GM12878 (cell line): ENCODE results near the gene GRXCR1. TPM values are rescaled to one million over a fixed set of nuclear protein-coding genes. Genes with fewer than 3 reads are reported as not detected.

Source experiments
- ATAC-seq: fragments of 200-7000 bp; cut with Tn5 transposase; 3 replicates; pipeline ENCODE4 v1.9.1; 2020; ENCODE audit warnings: mild to moderate bottlenecking, moderate library complexity
- BruUV-seq: library from RNA; stranded (reverse); fragments of 400-500 nt; replicated peaks from 2 replicates; lab custom pipeline; 2021; lab: Mats Ljungman, UMichigan
- CTCF ChIA-PET: fragments of 300-600 bp; sonication (Branson Sonifier 250); formaldehyde crosslinking; extraction: SDS; loops from one replicate; lab custom pipeline; 2021; ENCODE audit warnings: inconsistent platforms; lab: Yijun Ruan, JAX
- POLR2A ChIA-PET: fragments of 350-600 bp; formaldehyde crosslinking; extraction: SDS; loops from one replicate; lab custom pipeline; 2021; ENCODE audit warnings: inconsistent platforms; lab: Charles Lee
- RAD21 ChIA-PET: fragments of 300-600 bp; sonication (Branson Sonifier 250); formaldehyde crosslinking; loops from one replicate; lab custom pipeline; 2023; ENCODE audit warnings: antibody characterized with exemption; ENCODE audit not compliant: unreplicated experiment; lab: Charles Lee
- SMC1A ChIA-PET: fragments of 300-600 bp; sonication (Branson Sonifier 250); formaldehyde crosslinking; loops from one replicate; lab custom pipeline; 2023; ENCODE audit not compliant: unreplicated experiment, uncharacterized antibody; lab: Charles Lee
- DNase-seq: peaks from one replicate; pipeline ENCODE4 v3.0.0-alpha.2; 2011; ENCODE audit warnings: low read depth, low spot score
- FAIRE-seq: peaks from 3 replicates; lab custom pipeline; 2011; peaks lifted over from hg19 to GRCh38; lab: Jason Lieb, UNC
- H2AFZ ChIP-seq: 2 replicates; pipeline ENCODE4 v1.6.0; 2011; ENCODE audit warnings: low read depth, low read length, control low read depth; ENCODE audit not compliant: control insufficient read depth
- H3K27ac ChIP-seq: 2 replicates; pipeline ENCODE4 v1.5.1; 2011; ENCODE audit warnings: control low read depth; ENCODE audit not compliant: control insufficient read depth, insufficient read depth
- H3K27me3 ChIP-seq, 2 experiments: replicated peaks in 1 of 2; 2 replicates each; pipeline versions ENCODE4 v1.6.0 to v1.6.1; 2011; ENCODE audit warnings: low read length in 1 of 2; ENCODE audit not compliant: control insufficient read depth in 2 of 2, insufficient read depth in 2 of 2
- H3K36me3 ChIP-seq, 2 experiments: 2 replicates each; pipeline ENCODE4 v1.5.1; 2011; ENCODE audit warnings: low read length in 1 of 2; ENCODE audit not compliant: control insufficient read depth in 2 of 2, insufficient read depth in 2 of 2
- H3K4me1 ChIP-seq: 2 replicates; pipeline ENCODE4 v1.6.1; 2011; ENCODE audit warnings: mild to moderate bottlenecking, low read length, moderate library complexity, mixed read lengths; ENCODE audit not compliant: control insufficient read depth, insufficient read depth
- H3K4me2 ChIP-seq: 2 replicates; pipeline ENCODE4 v1.6.0; 2011; ENCODE audit warnings: control low read depth; ENCODE audit not compliant: control insufficient read depth, insufficient read depth
- H3K4me3 ChIP-seq: fragments of 200-600 bp; sonication (generic); 2 replicates; pipeline ENCODE4 v1.5.1; 2016
- H3K79me2 ChIP-seq: 2 replicates; pipeline ENCODE4 v1.6.0; 2011; ENCODE audit warnings: low read length; ENCODE audit not compliant: control insufficient read depth, insufficient read depth
- H3K9ac ChIP-seq: 2 replicates; pipeline ENCODE4 v1.8.0; 2011; ENCODE audit warnings: low read length, control low read depth, mixed read lengths; ENCODE audit not compliant: control insufficient read depth, insufficient read depth
- H3K9me3 ChIP-seq: replicated peaks from 3 replicates; pipeline ENCODE4 v1.5.1; 2011; ENCODE audit warnings: mild to moderate bottlenecking, low read length; ENCODE audit not compliant: control insufficient read depth, insufficient read depth
- H4K20me1 ChIP-seq: 2 replicates; pipeline ENCODE4 v1.6.0; 2011; ENCODE audit not compliant: control insufficient read depth, insufficient read depth
- ASH2L ChIP-seq: fragments of 300-600, 200-600 bp; sonication (generic); IDR thresholded peaks from 2 replicates; pipeline ENCODE4 v1.6.1; 2017; ENCODE audit warnings: low read depth, mild to moderate bottlenecking, borderline replicate concordance
- CEBPB ChIP-seq, 2 experiments: fragments of 150-350 bp in 1 of 2; IDR thresholded peaks; 2 replicates each; pipeline ENCODE4 v1.6.1; 2012 to 2014; ENCODE audit warnings: low read depth in 2 of 2, low read length in 2 of 2, borderline replicate concordance in 1 of 2, inconsistent platforms in 1 of 2
- CREM ChIP-seq: IDR thresholded peaks from 2 replicates; pipeline ENCODE4 v1.6.1; 2014; ENCODE audit warnings: antibody characterized with exemption, low read depth
- EED ChIP-seq: sonication (generic); IDR thresholded peaks from 2 replicates; pipeline ENCODE4 v1.6.1; 2016; ENCODE audit warnings: antibody characterized with exemption, low read depth
- EZH2 ChIP-seq: IDR thresholded peaks from 2 replicates; pipeline ENCODE4 v1.6.1; 2012; ENCODE audit warnings: low read depth, mild to moderate bottlenecking, control low read depth, inconsistent platforms, low read length, borderline replicate concordance; ENCODE audit not compliant: control insufficient read depth
- IRF3 ChIP-seq: fragments of 450-650 bp; IDR thresholded peaks from 2 replicates; pipeline ENCODE4 v1.6.1; 2014; ENCODE audit warnings: mild to moderate bottlenecking
- JUND ChIP-seq: IDR thresholded peaks from 2 replicates; pipeline ENCODE4 v1.6.1; 2012; ENCODE audit warnings: low read depth, mild to moderate bottlenecking, low read length, improper control_type of control experiment, moderate library complexity
- NKRF ChIP-seq: fragments of 450-650 bp; conservative IDR thresholded peaks from 2 replicates; pipeline ENCODE4 v1.6.1; 2017; ENCODE audit warnings: mild to moderate bottlenecking, moderate library complexity
- PKNOX1 ChIP-seq: fragments of 450-650 bp; IDR thresholded peaks from 2 replicates; pipeline ENCODE4 v1.6.1; 2016; ENCODE audit warnings: mild to moderate bottlenecking
- POLR2AphosphoS5 ChIP-seq: IDR thresholded peaks from 2 replicates; pipeline ENCODE4 v1.6.1; 2011; ENCODE audit warnings: mild to moderate bottlenecking, low read length, inconsistent platforms
- POU2F2 ChIP-seq: IDR thresholded peaks from 3 replicates; pipeline ENCODE4 v1.6.1; 2011; ENCODE audit warnings: low read depth, mild to moderate bottlenecking, low read length, borderline replicate concordance
- RBBP5 ChIP-seq: fragments of 200-600 bp; sonication (generic); conservative IDR thresholded peaks from 2 replicates; pipeline ENCODE4 v1.6.1; 2016
- SMAD1 ChIP-seq: fragments of 450-650 bp; IDR thresholded peaks from 2 replicates; pipeline ENCODE4 v1.6.1; 2018; ENCODE audit warnings: mild to moderate bottlenecking, low read depth; ENCODE audit not compliant: partially characterized antibody
- STAT3 ChIP-seq: IDR thresholded peaks from 2 replicates; pipeline ENCODE4 v1.6.1; 2011; ENCODE audit warnings: low read depth, low read length, improper control_type of control experiment
- SUZ12 ChIP-seq: fragments of 200-600 bp; sonication (generic); IDR thresholded peaks from one replicate; pipeline ENCODE4 v1.6.1; 2018; ENCODE audit warnings: antibody characterized with exemption, mild to moderate bottlenecking; ENCODE audit not compliant: unreplicated experiment
- WRNIP1 ChIP-seq: IDR thresholded peaks from 2 replicates; pipeline ENCODE4 v1.6.1; 2011; ENCODE audit warnings: low read depth, low read length, improper control_type of control experiment, borderline replicate concordance
- ZNF622 ChIP-seq: fragments of 450-650 bp; IDR thresholded peaks from 2 replicates; pipeline ENCODE4 v1.6.1; 2017; ENCODE audit warnings: mild to moderate bottlenecking, inconsistent platforms
- WGBS: methylation state at CpG from one replicate; pipeline ENCODE4 v1.1.6; 2016; ENCODE audit warnings: low lambda C conversion rate; ENCODE audit not compliant: insufficient replicate concordance, insufficient coverage; ENCODE audit errors: missing lambda C conversion rate; 5-methylcytosine and 5-hydroxymethylcytosine counted together
- in situ Hi-C: fragments of 300-500 bp; cut with MboI; formaldehyde crosslinking; loops from 9 replicates; pipeline ENCODE4 v1.14.3; 2018; ENCODE audit warnings: mixed read lengths
- intact Hi-C: fragments of 100-400 bp; cut with micrococcal nuclease; formaldehyde crosslinking; loops from one replicate; pipeline ENCODE4 v1.14.2; 2022; ENCODE audit not compliant: unreplicated experiment
- polyA plus RNA-seq, 11 experiments: library from polyadenylated mRNA; depleted of rRNA in 4 of 11; unstranded in 6 of 11; stranded (reverse) in 5 of 11; fragments of >200 nt; fragmentation: Nextera tagmentation in 4 of 11; fragmentation: Illumina TruSeq in 1 of 11; extraction: Ambion mirVana in 4 of 11; extraction: Trizol in 1 of 11; gene quantifications; 1 replicate in 1 of 11; 2 replicates in 10 of 11; pipeline versions ENCODE4 v1.2.1 to v1.2.3, GENCODE V29; 2011 to 2016; ENCODE audit warnings: inconsistent platforms in 2 of 11, missing spikeins in 2 of 11, low read depth in 1 of 11
- total RNA-seq, 4 experiments: library from RNA; depleted of rRNA in 3 of 4; stranded (reverse); fragments of >200 nt in 3 of 4; fragmentation: Illumina TruSeq in 1 of 4; extraction: Trizol in 1 of 4; gene quantifications; 2 replicates each; pipeline versions ENCODE4 v1.2.1 to v1.2.3, GENCODE V29; 2013 to 2021

GRXCR1 gene
- total and polyA plus RNA-seq, 10 of the 15 experiments (the other 5 are each of a cell fraction or from before 2014, with no cell fraction given), result not detected

- Histone ChIP-seq H3K27me3 (no peaks in the 10 kb centered on the region), H2AFZ (no peak overlapping the region), H3K79me2 (no peaks in the 10 kb centered on the region), H3K9ac (no peak overlapping the region), H3K9me3 (no peaks in the 10 kb centered on the region), H3K4me3 (no peak overlapping the region), H3K4me2 (no peak overlapping the region)
- ChIA-PET POLR2A (no interaction called here), CTCF (interaction anchor here (1.2 kb wide), 1 partner anchor 303 kb away, joined by 6 read pairs; no protein-coding TSS in a partner anchor), RAD21 (no interaction called here), SMC1A (interaction anchor here (1.5 kb wide), 1 partner anchor 16 kb away, joined by 4 read pairs; no protein-coding TSS in a partner anchor)
- ATAC-seq, result no peak
- no peak for FAIRE-seq
- no TSS peak for BruUV-seq
- TF ChIP-seq JUND (no peak), EED (no peak), CREM (no peak), POLR2AphosphoS5 (no peak), ASH2L (no peak), ZNF622 (no peak), NKRF (no peak), PKNOX1 (no peak), SUZ12 (no peak), IRF3 (no peak), CEBPB (IDR thresholded peaks at IDR 0.05; ENCODE audit: borderline replicate concordance in 1 of 2, low read depth in 2 of 2, low read length in 2 of 2) (no peak), RBBP5 (no peak), SMAD1 (no peak), WRNIP1 (no peak), POU2F2 (no peak), STAT3 (no peak), EZH2 (no peak)
- TF ChIP-seq, all 136 proteins: peak for 0
- Histone ChIP-seq H3K36me3 (no peaks in the 10 kb centered on the region), H3K4me1 (no peaks in the 10 kb centered on the region), H3K27ac (no peak overlapping the region), H4K20me1 (no peaks in the 10 kb centered on the region)
- in situ Hi-C loops (loop anchor here (5.0 to 10.0 kb wide), 2 partner anchors 309 to 596 kb away; no protein-coding TSS in a partner anchor), intact Hi-C loops (no loop called here)
- 16% methylated on average over 5 of the region's 5 CpGs for WGBS
- no peak for DNase-seq
Observed at GRCh38 chr4:42871261-42871660, 21.3 kb upstream of the GRXCR1 start.
